ENCODE data around the gene RAB6B. TPM values are rescaled to one million over a fixed set of nuclear protein-coding genes. Genes with fewer than 3 reads are reported as not detected.

Gene RAB6B
- total and polyA plus RNA-seq, 10 donors: 1.3 to 20.4 (median 8.5) TPM

DNA sequence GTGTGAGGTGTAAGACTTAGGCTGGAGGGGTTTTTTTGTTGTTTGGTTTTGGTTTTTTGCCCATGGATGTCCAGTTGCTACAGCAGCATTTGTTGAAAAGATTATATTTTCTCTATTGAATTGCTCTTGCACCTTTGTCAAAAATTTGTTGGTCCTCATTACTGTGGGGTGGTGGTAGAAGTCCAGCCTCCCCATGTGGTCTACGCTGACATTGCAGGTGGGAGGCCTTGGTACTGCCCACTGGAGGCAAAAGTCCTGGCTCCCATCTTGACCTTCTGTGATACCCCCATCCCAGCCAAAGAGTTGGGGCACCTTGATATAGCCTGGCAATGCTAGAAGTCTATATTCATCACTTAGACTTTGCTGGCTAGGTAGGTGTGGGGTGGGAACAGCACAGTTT is 5.4 kb upstream of the RAB6B start:
- H3K4me3 ChIP-seq: no peak overlapping the region
- TF ChIP-seq POLR2AphosphoS5 (IDR thresholded peaks at IDR 0.05) (no peak), POLR2A (IDR thresholded peaks at IDR 0.05) (no peak)
- TF ChIP-seq, protein P1, sequence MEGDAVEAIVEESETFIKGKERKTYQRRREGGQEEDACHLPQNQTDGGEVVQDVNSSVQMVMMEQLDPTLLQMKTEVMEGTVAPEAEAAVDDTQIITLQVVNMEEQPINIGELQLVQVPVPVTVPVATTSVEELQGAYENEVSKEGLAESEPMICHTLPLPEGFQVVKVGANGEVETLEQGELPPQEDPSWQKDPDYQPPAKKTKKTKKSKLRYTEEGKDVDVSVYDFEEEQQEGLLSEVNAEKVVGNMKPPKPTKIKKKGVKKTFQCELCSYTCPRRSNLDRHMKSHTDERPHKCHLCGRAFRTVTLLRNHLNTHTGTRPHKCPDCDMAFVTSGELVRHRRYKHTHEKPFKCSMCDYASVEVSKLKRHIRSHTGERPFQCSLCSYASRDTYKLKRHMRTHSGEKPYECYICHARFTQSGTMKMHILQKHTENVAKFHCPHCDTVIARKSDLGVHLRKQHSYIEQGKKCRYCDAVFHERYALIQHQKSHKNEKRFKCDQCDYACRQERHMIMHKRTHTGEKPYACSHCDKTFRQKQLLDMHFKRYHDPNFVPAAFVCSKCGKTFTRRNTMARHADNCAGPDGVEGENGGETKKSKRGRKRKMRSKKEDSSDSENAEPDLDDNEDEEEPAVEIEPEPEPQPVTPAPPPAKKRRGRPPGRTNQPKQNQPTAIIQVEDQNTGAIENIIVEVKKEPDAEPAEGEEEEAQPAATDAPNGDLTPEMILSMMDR (IDR thresholded peaks at IDR 0.05 in 8 of 11, conservative IDR thresholded peaks at IDR 0.05 in 3 of 11): peak in 1 of 11 experiments; percentile 20
- 60 to 96% (median 85%) methylated on average over 1 of the region's 1 CpG for WGBS, 5 donors
- peaks cover 0 to 6% (median 3%) of the 10 kb centered on the region in 6 donors for H3K4me1 ChIP-seq
- H3K27me3 ChIP-seq (replicated peaks in 1 of 7): peaks cover 0 to 27% (median 8%) of the 10 kb centered on the region in 7 donors
- H3K36me3 ChIP-seq: no peaks in the 10 kb centered on the region
- H3K27ac ChIP-seq: no peak overlapping the region
- DNase-seq: no peak
- H3K9me3 ChIP-seq: no peaks in the 10 kb centered on the region
- intact Hi-C loops (cut with DNase I; ENCODE audit: low total_unique reads): no loop called here

DNA sequence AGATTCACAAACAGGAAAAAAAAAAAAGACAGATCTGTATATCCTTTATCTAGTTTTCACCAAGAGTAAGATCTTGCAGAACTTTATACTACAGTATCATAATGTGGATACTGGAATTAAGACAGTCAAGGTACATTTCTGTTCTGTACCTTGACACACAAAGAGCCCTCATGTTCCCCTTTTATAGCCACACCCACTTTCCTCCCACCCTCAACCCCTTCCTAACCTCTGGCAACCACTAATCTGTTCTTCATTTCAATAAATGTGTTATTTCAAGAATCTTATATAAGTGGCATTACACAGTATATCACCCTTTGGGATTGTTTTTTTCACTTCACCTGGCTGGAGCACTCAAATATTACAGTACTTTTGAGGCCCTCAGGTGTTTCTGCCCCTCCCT is 3.6 kb upstream of the RAB6B start:
- no peak overlapping the region for H3K4me3 ChIP-seq
- H3K27ac ChIP-seq: no peak overlapping the region
- H3K9me3 ChIP-seq: no peaks in the 10 kb centered on the region
- DNase-seq: no peak
- intact Hi-C loops (cut with DNase I; ENCODE audit: low total_unique reads): no loop called here
- H3K4me1 ChIP-seq: peaks cover 0 to 24% (median 20%) of the 10 kb centered on the region in 6 donors
- TF ChIP-seq POLR2AphosphoS5 (IDR thresholded peaks at IDR 0.05) (no peak), POLR2A (IDR thresholded peaks at IDR 0.05) (no peak)
- TF ChIP-seq, protein P1 (IDR thresholded peaks at IDR 0.05 in 8 of 11, conservative IDR thresholded peaks at IDR 0.05 in 3 of 11): no peak
- no peaks in the 10 kb centered on the region for H3K36me3 ChIP-seq
- H3K27me3 ChIP-seq (replicated peaks in 1 of 7): peaks cover 0 to 36% (median 23%) of the 10 kb centered on the region in 7 donors

DNA sequence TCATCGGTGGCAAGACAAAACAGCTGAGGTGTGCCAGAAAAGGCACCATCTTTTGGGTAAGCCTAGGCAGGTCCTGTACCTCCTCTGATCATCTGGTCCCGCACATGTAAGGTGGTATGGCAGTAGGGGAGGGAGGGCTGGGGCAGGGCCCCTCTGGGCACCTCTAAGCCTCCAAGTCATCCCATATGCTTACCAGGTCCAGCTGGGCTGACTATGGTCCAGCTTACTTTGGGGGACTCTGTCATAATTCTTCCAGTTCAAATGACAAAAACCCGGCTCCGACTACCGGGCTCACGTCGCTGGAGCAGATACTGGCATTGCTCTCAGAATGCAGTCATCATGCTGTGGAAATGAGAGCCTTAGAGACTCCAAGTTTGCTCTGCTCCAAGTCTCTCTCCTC is 1.9 kb upstream of the RAB6B start:
- H3K9me3 ChIP-seq: no peaks in the 10 kb centered on the region
- TF ChIP-seq POLR2A (IDR thresholded peaks at IDR 0.05) (no peak), POLR2AphosphoS5 (IDR thresholded peaks at IDR 0.05) (no peak)
- TF ChIP-seq, protein P1 (IDR thresholded peaks at IDR 0.05 in 8 of 11, conservative IDR thresholded peaks at IDR 0.05 in 3 of 11): no peak
- peaks cover 0 to 50% (median 27%) of the 10 kb centered on the region in 7 donors for H3K27me3 ChIP-seq (replicated peaks in 1 of 7)
- intact Hi-C loops (cut with DNase I; ENCODE audit: low total_unique reads): no loop called here
- no peak for DNase-seq
- H3K4me1 ChIP-seq: peaks cover 0 to 40% (median 30%) of the 10 kb centered on the region in 6 donors
- no peak overlapping the region for H3K4me3 ChIP-seq
- 73 to 96% (median 80%) methylated on average over 7 of the region's 7 CpGs for WGBS, 5 donors
- no peaks in the 10 kb centered on the region for H3K36me3 ChIP-seq
- no peak overlapping the region for H3K27ac ChIP-seq

DNA sequence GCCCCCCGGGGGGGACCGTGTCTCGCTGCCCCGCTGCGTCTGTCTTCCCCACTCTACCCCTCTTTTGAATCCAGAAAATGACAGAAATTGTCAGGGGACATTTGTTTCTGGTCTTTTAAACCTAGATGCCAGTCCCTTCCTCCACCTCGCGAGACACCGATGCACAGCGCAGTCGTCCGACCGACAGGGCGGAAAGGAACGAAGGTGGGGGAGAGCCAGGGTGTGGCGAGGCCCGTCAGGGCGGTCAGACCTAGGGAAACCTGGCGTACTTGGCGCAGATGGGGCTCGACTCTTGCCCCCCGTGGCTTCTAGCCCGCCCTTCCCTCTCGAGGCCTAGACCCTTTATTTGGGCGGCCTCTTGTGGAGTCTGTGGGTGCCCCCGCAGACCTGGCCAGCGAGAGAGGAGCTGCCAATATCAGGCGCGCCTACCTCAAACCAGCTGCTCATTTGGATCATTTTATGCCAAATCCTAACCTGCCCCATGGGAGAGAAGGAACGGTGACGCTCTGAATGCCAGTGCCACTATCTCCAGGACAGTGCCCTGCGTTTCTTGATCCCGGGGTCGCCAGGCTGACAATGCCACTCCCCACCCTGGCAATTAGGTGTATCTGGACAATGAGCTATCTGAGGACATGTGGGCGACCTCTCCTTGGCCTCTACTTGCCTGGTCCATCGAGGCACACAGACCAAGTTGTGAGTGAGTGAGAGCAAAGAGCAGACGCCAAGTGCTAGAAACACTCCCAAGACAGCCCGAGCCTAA is 500 bp upstream of the RAB6B start:
- H3K4me1 ChIP-seq: peaks cover 0 to 43% (median 31%) of the 10 kb centered on the region in 6 donors
- no peaks in the 10 kb centered on the region for H3K36me3 ChIP-seq
- TF ChIP-seq, protein P1 (IDR thresholded peaks at IDR 0.05 in 8 of 11, conservative IDR thresholded peaks at IDR 0.05 in 3 of 11): no peak
- TF ChIP-seq POLR2AphosphoS5 (IDR thresholded peaks at IDR 0.05): no peak
- TF ChIP-seq POLR2A (IDR thresholded peaks at IDR 0.05): no peak
- intact Hi-C loops (cut with DNase I; ENCODE audit: low total_unique reads): no loop called here
- H3K4me3 ChIP-seq: peak overlapping the region; percentile 47 to 71 (median 49)
- H3K27me3 ChIP-seq (replicated peaks in 1 of 7): peaks cover 0 to 54% (median 27%) of the 10 kb centered on the region in 7 donors
- H3K27ac ChIP-seq: peak overlapping the region in 6 of 8 donors; percentile 29 to 61 (median 52)
- no peak for DNase-seq
- WGBS, 5 donors: 18 to 23% (median 21%) methylated on average over 33 to 37 of the region's 37 CpGs
- no peaks in the 10 kb centered on the region for H3K9me3 ChIP-seq
